HepG2 (cell line): ENCODE results near the gene ABCG2. TPM values are rescaled to one million over a fixed set of nuclear protein-coding genes. Genes with fewer than 3 reads are reported as not detected.

Experiments
- ATAC-seq: fragments of 200-7000 bp; cut with Tn5 transposase; 3 replicates; pipeline ENCODE4 v1.9.1; 2020; ENCODE audit warnings: mild to moderate bottlenecking, moderate library complexity
- BruUV-seq: library from RNA; stranded (reverse); fragments of 400-500 nt; replicated peaks from 2 replicates; lab custom pipeline; 2021; lab: Mats Ljungman, UMichigan
- CTCF ChIA-PET: fragments of 300-600 bp; formaldehyde crosslinking; extraction: SDS; loops from one replicate; lab custom pipeline; 2021; ENCODE audit warnings: low total read pairs, inconsistent platforms, low intra/inter-chr PET ratio; lab: Yijun Ruan, JAX
- POLR2A ChIA-PET: fragments of 350-600 bp; sonication (Branson Sonifier 250); formaldehyde crosslinking; loops from one replicate; lab custom pipeline; 2020; ENCODE audit warnings: antibody characterized with exemption, inconsistent platforms; lab: Yijun Ruan, JAX
- DNase-seq: peaks from one replicate; pipeline ENCODE4 v3.0.0-alpha.2; 2015; ENCODE audit warnings: low spot score
- FAIRE-seq: peaks from 3 replicates; lab custom pipeline; 2011; peaks lifted over from hg19 to GRCh38; lab: Jason Lieb, UNC
- H2AFZ ChIP-seq: one replicate; pipeline ENCODE4 v1.6.1; 2011; ENCODE audit warnings: low read length, inconsistent platforms
- H3K27ac ChIP-seq: fragments of 300-600 bp; 3 replicates; pipeline ENCODE4 v1.8.0; 2011; ENCODE audit warnings: mixed run types, mild to moderate bottlenecking, mixed read lengths, low read length, inconsistent platforms; ENCODE audit not compliant: insufficient read depth; ENCODE audit errors: extremely low read length
- H3K27me3 ChIP-seq, 2 experiments: fragments of 200-600 bp in 1 of 2; 2 replicates in 1 of 2; 3 replicates in 1 of 2; pipeline versions ENCODE4 v1.6.0 to v1.8.0; 2011; ENCODE audit warnings: low read length in 2 of 2, mild to moderate bottlenecking in 2 of 2, moderate library complexity in 2 of 2, inconsistent platforms in 1 of 2; ENCODE audit not compliant: insufficient read depth in 2 of 2, control insufficient read depth in 1 of 2
- H3K36me3 ChIP-seq, 2 experiments: fragments of 200-600 bp in 1 of 2; replicated peaks in 1 of 2; 2 replicates in 1 of 2; 3 replicates in 1 of 2; pipeline versions ENCODE4 v1.5.1 to v1.8.0; 2011; ENCODE audit warnings: low read length in 2 of 2, inconsistent platforms in 1 of 2; ENCODE audit not compliant: insufficient read depth in 2 of 2, control insufficient read depth in 1 of 2
- H3K4me1 ChIP-seq: 2 replicates; pipeline ENCODE4 v1.5.1; 2012; ENCODE audit warnings: low read length, inconsistent platforms; ENCODE audit not compliant: insufficient read depth
- H3K4me2 ChIP-seq: 2 replicates; pipeline ENCODE4 v1.6.0; 2011; ENCODE audit warnings: low read depth, low read length, inconsistent platforms
- H3K4me3 ChIP-seq, 3 experiments: fragments of 200-600 bp in 1 of 3; sonication (generic), shearing (Covaris generic) in 1 of 3; replicated peaks in 1 of 3; 2 replicates each; pipeline ENCODE4 v1.5.1; 2011 to 2016; ENCODE audit warnings: low read length in 3 of 3, inconsistent platforms in 2 of 3, low read depth in 2 of 3, mild to moderate bottlenecking in 2 of 3, control low read depth in 1 of 3, mixed read lengths in 1 of 3; ENCODE audit not compliant: insufficient read depth in 1 of 3
- H3K79me2 ChIP-seq: one replicate; pipeline ENCODE4 v1.6.1; 2011; ENCODE audit warnings: low read length, inconsistent platforms; ENCODE audit not compliant: insufficient read depth
- H3K9ac ChIP-seq: 2 replicates; pipeline ENCODE4 v1.6.0; 2011; ENCODE audit warnings: mild to moderate bottlenecking, low read depth, low read length, inconsistent platforms; ENCODE audit not compliant: insufficient read depth
- H3K9me3 ChIP-seq: 2 replicates; pipeline ENCODE4 v1.5.1; 2012; ENCODE audit warnings: mild to moderate bottlenecking, low read length
- H4K20me1 ChIP-seq: 2 replicates; pipeline ENCODE4 v1.6.0; 2011; ENCODE audit warnings: inconsistent platforms, mild to moderate bottlenecking, low read length, moderate library complexity; ENCODE audit not compliant: insufficient read depth
- GLMP ChIP-seq: sonication (generic); formaldehyde crosslinking; IDR thresholded peaks from 2 replicates; pipeline ENCODE4 v1.9.0; 2021; ENCODE audit warnings: missing genetic modification reagents, mild to moderate bottlenecking, borderline replicate concordance
- HOXA3 ChIP-seq: sonication (generic); formaldehyde crosslinking; IDR thresholded peaks from 2 replicates; pipeline ENCODE4 v1.5.0; 2020; ENCODE audit warnings: missing genetic modification reagents
- HOXA5 ChIP-seq: sonication (generic); formaldehyde crosslinking; IDR thresholded peaks from 2 replicates; pipeline ENCODE4 v1.4.0; 2020; ENCODE audit warnings: missing genetic modification reagents
- KMT2B ChIP-seq: IDR thresholded peaks from 2 replicates; pipeline ENCODE4 v1.6.1; 2016; ENCODE audit warnings: missing genetic modification reagents, missing compliant biosample characterization
- THAP9 ChIP-seq: sonication (generic); formaldehyde crosslinking; IDR thresholded peaks from 2 replicates; pipeline ENCODE4; 2020; ENCODE audit warnings: missing genetic modification reagents, mild to moderate bottlenecking, borderline replicate concordance
- ZNF232 ChIP-seq: sonication (generic); formaldehyde crosslinking; IDR thresholded peaks from 2 replicates; pipeline ENCODE4 v1.4.0; 2020; ENCODE audit warnings: missing genetic modification reagents, borderline replicate concordance
- ZNF782 ChIP-seq: sonication (generic); formaldehyde crosslinking; IDR thresholded peaks from 2 replicates; pipeline ENCODE4 v1.4.0; 2020; ENCODE audit warnings: missing genetic modification reagents, mild to moderate bottlenecking, borderline replicate concordance
- in situ Hi-C: cut with HindIII; loops from 2 replicates; pipeline ENCODE4 v1.10.0; 2017; ENCODE audit warnings: low pct_unique_long_range_greater_than_20kb; ENCODE audit not compliant: extremely low pct_ligation_motif_present
- intact Hi-C: fragments of 100-400 bp; cut with micrococcal nuclease; formaldehyde crosslinking; loops from one replicate; pipeline ENCODE4 v1.10.0; 2022; ENCODE audit not compliant: unreplicated experiment
- polyA plus RNA-seq, 8 experiments: library from polyadenylated mRNA; depleted of rRNA in 3 of 8; stranded (reverse) in 7 of 8; unstranded in 1 of 8; fragments of >200 nt; fragmentation: Illumina TruSeq in 4 of 8; extraction: Trizol in 4 of 8; gene quantifications; 2 replicates each; pipeline versions ENCODE4 v1.2.1 to v1.2.3, GENCODE V29; 2011 to 2016; ENCODE audit warnings: low read depth in 4 of 8, missing spikeins in 1 of 8, mixed read lengths in 1 of 8; ENCODE audit not compliant: insufficient read depth in 1 of 8
- total RNA-seq, 5 experiments: library from RNA; depleted of rRNA; stranded (reverse); fragments of >200 nt; fragmentation: Illumina TruSeq; extraction: Trizol; gene quantifications; 2 replicates each; pipeline ENCODE4 v1.2.3, GENCODE V29; 2016; ENCODE audit warnings: low read depth in 1 of 5

Gene ABCG2
- total and polyA plus RNA-seq, 2 of the 13 experiments (the other 11 are each of a cell fraction or from before 2014, with no cell fraction given), result 10.0 to 15.7 TPM

- Histone ChIP-seq H3K4me2 (no peak overlapping the region), H4K20me1 (no peaks in the 10 kb centered on the region), H2AFZ (no peak overlapping the region), H3K36me3 (peaks cover 5 to 27% of the 10 kb centered on the region in 2 experiments; a peak in 4 of 5 replicates), H3K79me2 (no peaks in the 10 kb centered on the region), H3K9me3 (no peaks in the 10 kb centered on the region), H3K4me3 (no peak overlapping the region), H3K9ac (no peak overlapping the region), H3K4me1 (peaks cover 16% of the 10 kb centered on the region), H3K27ac (no peak overlapping the region), H3K27me3 (no peaks in the 10 kb centered on the region)
- POLR2A ChIA-PET, result no interaction called here
- in situ Hi-C loops (no loop called here), intact Hi-C loops (no loop called here)
- BruUV-seq, result TSS peak; percentile 28
- no peak for TF ChIP-seq ZNF782 (CRISPR knock-in tag)
- TF ChIP-seq ZNF232 (CRISPR knock-in tag), result no peak
- TF ChIP-seq KMT2B (CRISPR knock-in tag), result no peak
- no peak for TF ChIP-seq HOXA5 (CRISPR knock-in tag)
- TF ChIP-seq GLMP (CRISPR knock-in tag), result no peak
- no peak for TF ChIP-seq HOXA3 (CRISPR knock-in tag)
- TF ChIP-seq THAP9 (CRISPR knock-in tag), result no peak
- CTCF ChIA-PET, result no interaction called here
- FAIRE-seq, result no peak
- no peak for ATAC-seq
- DNase-seq, result no peak
These were observed 113.4 kb downstream of the ABCG2 start for GRCh38 chr4:88045021-88045420.
